Motor neuron (in vitro differentiated cells): ENCODE results near the gene DCUN1D4. TPM values are rescaled to one million over a fixed set of nuclear protein-coding genes. Genes with fewer than 3 reads are reported as not detected.

Experiments
- ATAC-seq, 8 experiments: fragments of 200-7000 bp; cut with Tn5 transposase; replicated peaks in 6 of 8; 2 replicates each; pipeline ENCODE4 v1.8.0; 2021; ENCODE audit warnings: mild to moderate bottlenecking in 8 of 8, moderate library complexity in 8 of 8
- H3K27ac ChIP-seq, 2 donors: fragments of 250-450 bp; sonication (Bioruptor Pico); 2 replicates each; pipeline ENCODE4 v1.9.0; 2021; ENCODE audit warnings: antibody characterized with exemption in 2 of 2, mild to moderate bottlenecking in 2 of 2, moderate library complexity in 1 of 2
- H3K4me1 ChIP-seq, 2 donors: fragments of 250-450 bp; sonication (Bioruptor Pico); replicated peaks in 1 of 2; 2 replicates each; pipeline ENCODE4 v1.6.1; 2021; ENCODE audit warnings: antibody characterized with exemption in 2 of 2, mild to moderate bottlenecking in 2 of 2, moderate library complexity in 1 of 2
- H3K4me3 ChIP-seq, 5 donors: fragments of 250-450 bp; sonication (Bioruptor Pico); 2 replicates each; pipeline ENCODE4 v1.9.0; 2021; ENCODE audit warnings: antibody characterized with exemption in 5 of 5, mild to moderate bottlenecking in 5 of 5, moderate library complexity in 4 of 5
- WGBS, 10 experiments: fragments of 450-650 bp; shearing (Covaris generic); methylation state at CpG; one replicate each; pipeline ENCODE4 v1.0.0; 2022; 5-methylcytosine and 5-hydroxymethylcytosine counted together
- in situ Hi-C, 9 experiments: fragments of 400-800 bp; cut with MboI; loops; one replicate each; pipeline ENCODE4 v1.15.0; 2021; ENCODE audit warnings: low sequenced_read_pairs in 9 of 9, low pct_unique_long_range_greater_than_20kb in 2 of 9; ENCODE audit not compliant: unreplicated experiment in 9 of 9
- total RNA-seq, 8 experiments: library from RNA; unstranded; fragments of 300-600 nt; gene quantifications; 2 replicates each; pipeline versions ENCODE4 v1.2.3 to v1.2.4, GENCODE V29; 2022

DCUN1D4 gene
- total RNA-seq, 8 experiments from 2014 or later = 28.6 to 58.4 (median 44.5) TPM

- WGBS, 10 experiments = 0 to 5% (median 2%) methylated on average over 4 to 17 of the region's 71 CpGs; no CpG with 5 or more reads in 6 of the 10 experiments
- peaks cover 4 to 24% of the 10 kb centered on the region in 2 donors for H3K4me1 ChIP-seq
- peak overlapping the region; percentile 84 to 91 for H3K27ac ChIP-seq
- in situ Hi-C loops = no loop called here
- H3K4me3 ChIP-seq = peak overlapping the region; percentile 52 to 86 (median 80)
- ATAC-seq = peak; percentile 25 to 57 (median 36)
Observed at GRCh38 chr4:51844153-51845054, 1.5 kb downstream of the DCUN1D4 start.

- H3K4me3 ChIP-seq = peak overlapping the region; percentile 52 to 86 (median 80)
- WGBS, 10 experiments = 20 to 93% (median 48%) methylated on average over 2 to 6 of the region's 6 CpGs; no CpG with 5 or more reads in 1 of the 10 experiments
- peaks cover 4 to 26% of the 10 kb centered on the region in 2 donors for H3K4me1 ChIP-seq
- no peak overlapping the region for H3K27ac ChIP-seq
- in situ Hi-C loops = no loop called here
- ATAC-seq = no peak
Observed at GRCh38 chr4:51845055-51845426, 2.1 kb downstream of the DCUN1D4 start.

- in situ Hi-C loops = no loop called here
- WGBS, 10 experiments = 0 to 100% (median 55%) methylated on average over 1 of the region's 1 CpG; no CpG with 5 or more reads in 2 of the 10 experiments
- Histone ChIP-seq H3K27ac (no peak overlapping the region), H3K4me3 (no peak overlapping the region), H3K4me1 (peaks cover 10 to 26% of the 10 kb centered on the region in 2 donors)
- no peak for ATAC-seq
Observed at GRCh38 chr4:51845711-51846110, 2.8 kb downstream of the DCUN1D4 start.

- in situ Hi-C loops = no loop called here
- 43 to 100% (median 80%) methylated on average over 2 to 3 of the region's 5 CpGs; no CpG with 5 or more reads in 2 of the 10 experiments for WGBS, 10 experiments
- no peak overlapping the region for H3K4me3 ChIP-seq
- ATAC-seq = no peak
- H3K4me1 ChIP-seq = peaks cover 36 to 43% of the 10 kb centered on the region in 2 donors
- H3K27ac ChIP-seq = no peak overlapping the region
Observed at GRCh38 chr4:51849430-51849829, 6.5 kb downstream of the DCUN1D4 start.

- Histone ChIP-seq H3K4me1 (peaks cover 33 to 38% of the 10 kb centered on the region in 2 donors), H3K27ac (no peak overlapping the region), H3K4me3 (no peak overlapping the region)
- 86 to 100% (median 100%) methylated on average over 1 to 4 of the region's 4 CpGs; no CpG with 5 or more reads in 3 of the 10 experiments for WGBS, 10 experiments
- in situ Hi-C loops = no loop called here
- no peak for ATAC-seq
Observed at GRCh38 chr4:51850294-51850693, 7.3 kb downstream of the DCUN1D4 start.

- in situ Hi-C loops = no loop called here
- 57 to 87% (median 67%) methylated on average over 1 to 5 of the region's 7 CpGs; no CpG with 5 or more reads in 3 of the 10 experiments for WGBS, 10 experiments
- ATAC-seq = peak in 2 of 8 experiments; percentile 20 to 67
- Histone ChIP-seq H3K27ac (no peak overlapping the region), H3K4me3 (no peak overlapping the region), H3K4me1 (peaks cover 31 to 32% of the 10 kb centered on the region in 2 donors)
Observed at GRCh38 chr4:51851090-51851936, 8.4 kb downstream of the DCUN1D4 start.

GRCh38 chr4:51851937-51852290 is 9.0 kb downstream of the DCUN1D4 start:
- H3K4me1 ChIP-seq = peaks cover 31 to 32% of the 10 kb centered on the region in 2 donors
- H3K27ac ChIP-seq = no peak overlapping the region
- in situ Hi-C loops = no loop called here
- no peak overlapping the region for H3K4me3 ChIP-seq
- no peak for ATAC-seq

GRCh38 chr4:51853027-51853682 is 10.2 kb downstream of the DCUN1D4 start:
- 33 to 80% (median 60%) methylated on average over 1 to 5 of the region's 6 CpGs for WGBS, 10 experiments
- peaks cover 31 to 32% of the 10 kb centered on the region in 2 donors for H3K4me1 ChIP-seq
- ATAC-seq = peak in 7 of 8 experiments; percentile 42 to 83 (median 65)
- H3K4me3 ChIP-seq = no peak overlapping the region
- in situ Hi-C loops = no loop called here
- peak overlapping the region in 1 of 2 donors; percentile 4 for H3K27ac ChIP-seq

- peaks cover 22 to 32% of the 10 kb centered on the region in 2 donors for H3K4me1 ChIP-seq
- 79 to 100% (median 100%) methylated on average over 1 to 2 of the region's 2 CpGs; no CpG with 5 or more reads in 1 of the 10 experiments for WGBS, 10 experiments
- no peak overlapping the region for H3K4me3 ChIP-seq
- H3K27ac ChIP-seq = no peak overlapping the region
- ATAC-seq = peak in 1 of 8 experiments; percentile 68
- in situ Hi-C loops = no loop called here
Observed at GRCh38 chr4:51855270-51855669, 12.3 kb downstream of the DCUN1D4 start.

- no peak overlapping the region for H3K27ac ChIP-seq
- WGBS, 10 experiments = 69 to 100% (median 88%) methylated on average over 1 to 2 of the region's 3 CpGs; no CpG with 5 or more reads in 2 of the 10 experiments
- in situ Hi-C loops = no loop called here
- H3K4me3 ChIP-seq = no peak overlapping the region
- peaks cover 22 to 29% of the 10 kb centered on the region in 2 donors for H3K4me1 ChIP-seq
- ATAC-seq = no peak
Observed at GRCh38 chr4:51855751-51856150, 12.8 kb downstream of the DCUN1D4 start.

- WGBS, 10 experiments = 13 to 95% (median 64%) methylated on average over 1 to 3 of the region's 3 CpGs; no CpG with 5 or more reads in 1 of the 10 experiments
- Histone ChIP-seq H3K4me1 (peaks cover 0 to 3% of the 10 kb centered on the region in 2 donors), H3K4me3 (no peak overlapping the region), H3K27ac (no peak overlapping the region)
- in situ Hi-C loops = no loop called here
- peak in 1 of 8 experiments; percentile 29 for ATAC-seq
Observed at GRCh38 chr4:51858605-51859202, 15.8 kb downstream of the DCUN1D4 start.

- Histone ChIP-seq H3K4me3 (no peak overlapping the region), H3K4me1 (peaks cover 0 to 3% of the 10 kb centered on the region in 2 donors), H3K27ac (no peak overlapping the region)
- peak in 1 of 8 experiments; percentile 62 for ATAC-seq
- in situ Hi-C loops = no loop called here
- 67 to 100% (median 83%) methylated on average over 1 to 4 of the region's 4 CpGs for WGBS, 10 experiments
Observed at GRCh38 chr4:51859476-51860031, 16.6 kb downstream of the DCUN1D4 start.
